Measurements from ENCODE around the gene SULT1C2.
"Not testable (repeated sequence)": the region's sequence is repeated elsewhere in the genome, so short reads cannot be mapped to it uniquely, and the experiment has no call there.

SULT1C2 gene

DNA sequence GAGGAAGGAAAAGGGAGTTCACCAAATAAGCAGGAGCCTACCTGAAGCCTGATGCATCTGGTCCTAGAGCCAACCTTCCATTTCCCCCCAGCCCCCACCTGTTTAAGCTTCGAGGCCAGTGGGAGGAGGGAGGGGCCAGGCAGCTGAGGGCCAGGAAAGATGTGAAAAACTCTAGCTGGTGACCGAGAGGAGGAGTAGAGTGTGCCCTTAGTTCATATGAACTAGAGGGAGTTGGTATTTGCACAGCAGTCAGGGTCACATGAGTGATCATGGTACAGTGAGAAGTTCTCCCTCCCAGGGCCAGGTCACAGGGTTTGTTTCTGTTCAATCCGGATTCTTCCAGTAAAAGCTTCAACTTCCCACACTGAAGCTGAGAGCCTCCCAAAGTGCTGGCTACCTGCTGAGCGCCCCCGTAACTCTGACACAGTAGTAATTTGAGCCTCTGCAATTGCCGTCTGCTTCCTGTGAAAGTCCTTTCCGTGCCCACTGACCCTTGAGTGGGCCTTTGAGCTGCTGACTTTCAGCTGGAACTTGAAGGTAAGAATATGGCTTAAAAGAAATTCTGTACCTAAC is at the start of gene SULT1C2:
TSS of gene SULT1C2 (plus strand) at position 362 of the 573 bp plus-strand sequence. CDS start 4,773 bp downstream, outside the sequence.
- no peak for DNase-seq (ENCODE audit: low read depth in 2 of 2)

DNA sequence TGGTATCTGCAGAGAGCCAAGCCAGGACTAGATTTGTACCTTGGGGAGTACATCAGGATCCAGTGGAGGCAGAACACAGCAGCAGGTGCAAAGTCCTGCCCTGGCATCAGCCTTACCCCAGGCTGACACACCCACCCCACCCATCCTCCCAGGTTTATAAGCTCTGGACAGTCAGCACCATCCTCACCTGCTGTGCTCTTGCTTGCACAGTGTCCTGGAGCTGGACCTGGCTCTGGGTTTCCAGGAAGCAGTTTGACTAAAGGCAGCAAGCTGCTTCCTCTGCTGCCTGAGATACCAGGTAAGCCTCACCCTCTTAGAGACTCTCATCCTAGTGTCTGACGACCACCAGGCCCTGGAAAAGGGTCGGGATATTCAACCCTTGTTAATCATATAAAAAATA is 48.9 kb upstream of the SULT1C2 start, which contains the start of gene SULT1C3:
TSS of gene SULT1C3 (plus strand) at position 183 of the 400 bp plus-strand sequence. CDS start 7,227 bp downstream, outside the sequence.
- DNase-seq (ENCODE audit: low read depth in 2 of 2): no peak

DNA sequence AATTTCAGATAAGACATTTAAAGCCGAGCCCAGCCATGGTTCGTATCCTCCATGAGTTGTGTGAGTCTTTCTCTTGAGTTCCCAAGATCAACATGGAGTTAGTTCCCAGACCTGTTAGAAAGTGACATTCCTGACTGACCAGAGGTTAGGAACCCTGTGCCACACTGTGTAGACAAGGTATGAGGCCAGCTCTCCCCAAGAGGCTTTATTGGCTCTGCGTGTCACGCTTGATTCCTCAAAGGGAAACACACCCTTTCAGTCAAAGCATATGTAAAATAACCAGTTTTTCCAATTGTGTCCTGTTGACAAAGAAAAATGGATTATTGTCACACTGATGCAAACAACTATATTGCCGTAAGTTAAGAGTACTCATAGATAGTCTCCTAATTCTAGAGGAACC is 47.7 kb upstream of the SULT1C2 start:
- DNase-seq (ENCODE audit: low read depth in 2 of 2): no peak

GRCh38 chr2:108243566-108243965 is 45.1 kb upstream of the SULT1C2 start:
- no peak for DNase-seq (ENCODE audit: low read depth in 2 of 2)

DNA sequence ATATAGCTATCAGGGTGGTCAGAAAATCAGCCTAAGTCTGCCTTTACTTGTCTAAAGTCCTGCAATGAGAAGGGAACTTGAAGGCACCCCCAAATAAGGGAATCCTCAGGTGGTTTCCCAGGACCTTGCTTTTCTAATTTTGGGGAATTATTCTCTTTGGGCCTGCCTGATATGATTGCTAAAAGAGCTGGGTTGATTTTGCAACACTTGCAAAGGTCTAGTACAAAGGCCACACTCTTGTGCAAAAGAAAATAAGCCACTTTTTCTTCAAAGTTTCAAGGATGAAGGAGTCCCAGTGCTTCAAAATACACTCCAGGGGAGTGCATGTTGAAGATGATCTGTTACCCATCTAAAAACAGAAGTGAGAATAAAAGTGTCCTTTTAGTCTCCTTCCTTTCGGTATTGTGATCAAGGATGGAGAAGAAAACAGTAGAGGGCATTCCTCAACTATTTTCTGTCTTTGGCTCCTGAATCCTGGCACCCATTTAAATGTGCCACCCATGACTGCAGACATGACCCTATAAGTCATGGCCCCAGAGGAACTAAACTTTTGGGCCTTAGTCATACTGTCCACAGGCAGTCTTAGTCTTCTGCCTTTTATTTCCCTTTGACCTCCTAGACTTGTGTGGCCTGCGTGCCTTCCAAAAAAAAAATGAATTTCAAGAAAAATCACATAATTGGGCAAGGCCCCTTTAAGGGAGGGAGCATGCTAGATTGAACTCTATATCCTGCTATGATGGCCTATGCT is 43.9 kb upstream of the SULT1C2 start:
- no peak for DNase-seq (ENCODE audit: low read depth in 2 of 2)

DNA sequence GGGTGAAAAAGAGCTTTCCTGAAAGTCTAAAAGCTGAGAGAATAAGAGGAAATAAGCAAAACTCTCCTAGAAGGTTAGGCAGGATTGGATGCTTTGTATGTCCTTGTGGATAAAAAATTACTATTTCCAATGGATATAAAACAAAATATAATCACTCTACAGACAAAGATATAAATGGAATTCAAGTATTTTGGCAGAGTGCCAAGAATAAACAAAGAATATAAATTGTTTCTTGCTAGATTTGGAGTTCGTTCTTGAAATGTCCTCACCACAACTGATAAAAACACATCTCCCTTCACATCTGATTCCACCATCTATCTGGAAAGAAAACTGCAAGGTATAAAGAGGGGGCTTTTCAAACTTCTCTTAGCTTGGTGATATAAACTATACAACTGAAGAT is 35.6 kb upstream of the SULT1C2 start:
- no peak for DNase-seq (ENCODE audit: low read depth in 2 of 2)

- no peak for DNase-seq (ENCODE audit: low read depth in 2 of 2)
Measured at GRCh38 chr2:108257757-108258331, 30.9 kb upstream of the SULT1C2 start.

GRCh38 chr2:108260773-108261172 is 27.9 kb upstream of the SULT1C2 start:
- DNase-seq (ENCODE audit: low read depth in 2 of 2): no peak

GRCh38 chr2:108262036-108262435 is 26.7 kb upstream of the SULT1C2 start:
- DNase-seq (ENCODE audit: low read depth in 2 of 2): no peak

DNA sequence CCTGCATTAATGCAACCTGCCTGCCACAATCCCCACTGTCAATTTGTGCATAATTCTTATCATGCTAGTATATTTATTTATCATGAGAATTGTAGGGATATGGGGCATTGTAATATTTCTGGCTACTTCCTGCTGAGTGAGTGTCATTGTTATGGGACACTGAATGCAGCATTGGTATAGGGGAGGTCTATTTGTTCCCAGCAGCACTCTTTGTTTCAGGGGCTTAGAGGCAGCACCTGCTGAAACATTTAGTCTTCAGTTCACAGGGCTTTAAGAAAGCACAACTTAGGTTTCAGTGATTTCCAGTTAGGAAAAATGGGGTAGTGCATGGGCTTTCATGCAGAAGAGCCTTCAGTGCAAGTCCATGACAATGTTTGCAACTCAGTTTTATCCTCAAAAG is 25.3 kb upstream of the SULT1C2 start:
- DNase-seq (ENCODE audit: low read depth in 2 of 2): no peak

DNA sequence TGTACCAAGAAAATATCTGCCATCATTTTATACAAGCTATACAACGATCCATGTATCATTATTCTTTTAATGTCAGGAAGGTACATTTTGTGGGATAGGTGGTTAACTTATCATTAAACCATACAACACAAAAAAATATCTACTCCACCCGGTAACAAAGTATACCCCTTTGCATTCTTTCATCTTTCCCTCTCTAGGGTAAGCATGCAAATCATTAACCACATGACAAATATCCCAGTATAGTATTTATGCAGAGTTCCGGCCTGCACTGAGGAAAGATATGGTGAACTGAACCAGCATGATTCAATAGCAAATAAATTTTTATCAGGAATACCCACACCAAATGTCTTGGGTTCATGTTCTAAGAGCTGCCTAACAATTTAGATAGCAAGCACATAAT is 22.5 kb upstream of the SULT1C2 start:
- no peak for DNase-seq (ENCODE audit: low read depth in 2 of 2)

- DNase-seq (ENCODE audit: low read depth in 2 of 2): no peak
Measured at GRCh38 chr2:108267101-108267500, 21.6 kb upstream of the SULT1C2 start.

- no peak for DNase-seq (ENCODE audit: low read depth in 2 of 2)
Measured at GRCh38 chr2:108268001-108268400, 20.7 kb upstream of the SULT1C2 start.

GRCh38 chr2:108270346-108270745 is 18.3 kb upstream of the SULT1C2 start:
- DNase-seq (ENCODE audit: low read depth in 2 of 2): no peak

- DNase-seq (ENCODE audit: low read depth in 2 of 2): no peak
Measured at GRCh38 chr2:108270768-108271506, 17.8 kb upstream of the SULT1C2 start.

GRCh38 chr2:108271691-108272253 is 16.9 kb upstream of the SULT1C2 start:
- DNase-seq (ENCODE audit: low read depth in 2 of 2): no peak

DNA sequence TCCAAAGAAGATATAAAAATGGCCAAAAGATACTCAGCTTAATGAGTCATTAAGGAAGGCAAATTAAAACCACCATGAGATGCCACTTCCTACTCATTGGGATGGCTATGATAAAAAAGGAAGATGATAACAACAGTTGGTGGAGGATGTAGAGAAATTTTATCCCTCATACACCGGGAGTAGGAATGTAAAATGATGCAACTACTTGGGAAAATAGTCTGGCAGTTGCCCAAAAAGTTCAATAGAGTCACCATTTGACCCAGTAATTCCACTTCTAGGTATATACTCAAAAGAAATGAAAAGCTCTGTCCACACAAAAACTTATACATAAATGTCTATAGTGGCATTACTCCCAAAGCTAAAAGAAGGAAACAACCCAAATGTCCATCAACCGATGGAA is 10.1 kb upstream of the SULT1C2 start:
- DNase-seq (ENCODE audit: low read depth in 2 of 2): no peak

GRCh38 chr2:108279468-108279867 is 9.2 kb upstream of the SULT1C2 start:
- no peak for DNase-seq (ENCODE audit: low read depth in 2 of 2)

GRCh38 chr2:108280466-108280865 is 8.2 kb upstream of the SULT1C2 start:
- DNase-seq (ENCODE audit: low read depth in 2 of 2): no peak

DNA sequence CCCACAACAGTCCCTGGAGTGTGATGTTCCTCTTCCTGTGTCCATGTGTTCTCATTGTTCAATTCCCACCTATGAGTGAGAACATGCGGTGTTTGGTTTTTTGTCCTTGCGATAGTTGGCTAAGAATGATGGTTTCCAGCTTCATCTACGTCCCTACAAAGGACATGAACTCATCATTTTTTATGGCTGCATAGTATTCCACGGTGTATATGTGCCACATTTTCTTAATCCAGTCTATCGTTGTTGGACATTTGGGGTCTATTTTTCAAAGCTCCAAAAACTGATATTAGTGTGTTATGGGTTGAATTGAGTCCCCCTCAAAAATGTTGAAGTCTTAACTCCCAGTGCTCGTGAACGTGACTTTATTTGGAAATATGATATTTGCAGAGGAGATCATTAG is 4.1 kb upstream of the SULT1C2 start:
- not testable (repeated sequence) for DNase-seq (ENCODE audit: low read depth in 2 of 2)

GRCh38 chr2:108285616-108286015 is 3.1 kb upstream of the SULT1C2 start:
- DNase-seq (ENCODE audit: low read depth in 2 of 2): no peak

DNA sequence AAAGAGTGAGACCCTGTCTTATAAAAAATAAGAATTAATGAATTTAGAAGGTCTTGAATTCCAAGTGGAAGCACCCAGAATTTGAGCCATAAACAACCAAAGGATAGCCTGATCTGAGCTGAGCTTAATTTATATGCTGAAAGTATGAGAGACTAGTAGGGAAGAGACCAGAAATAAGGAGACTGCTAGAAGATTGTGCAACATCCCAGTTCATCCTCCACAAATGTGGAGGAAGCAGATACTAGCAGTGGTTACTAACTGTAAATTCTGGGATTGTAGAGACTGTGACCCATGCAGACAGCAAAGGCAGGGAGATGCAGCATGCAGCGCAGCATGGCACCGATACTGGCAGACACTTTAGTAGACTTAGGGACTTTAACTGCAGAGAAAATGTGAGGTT is 1.5 kb upstream of the SULT1C2 start:
- DNase-seq (ENCODE audit: low read depth in 2 of 2): no peak

Measured in stimulated activated CD4-positive, alpha-beta T cell treated with anti-CD3 and anti-CD28 coated beads, Interleukin-4, amount 100 ng/mL, for 48 hours (primary cell).